H1 (cell line): ENCODE measurements around the gene SNX13. TPM values are rescaled to one million over a fixed set of nuclear protein-coding genes. Genes with fewer than 3 reads are reported as not detected.

Source experiments
- CTCF ChIA-PET: fragments of 300-600 bp; sonication (Branson Sonifier 250); formaldehyde crosslinking; loops from one replicate; lab custom pipeline; 2021; ENCODE audit not compliant: partially characterized antibody; lab: Charles Lee
- POLR2A ChIA-PET: fragments of 300-600 bp; sonication (Branson Sonifier 250); formaldehyde crosslinking; loops from one replicate; lab custom pipeline; 2021; ENCODE audit warnings: inconsistent platforms; ENCODE audit not compliant: partially characterized antibody; lab: Charles Lee
- DNase-seq, 2 experiments: peaks; one replicate each; pipeline versions ENCODE4 v3.0.0 to v3.0.0-alpha.2; 2010 to 2022; ENCODE audit warnings: low spot score in 2 of 2, low read depth in 1 of 2, mixed read lengths in 1 of 2
- FAIRE-seq: peaks from 2 replicates; lab custom pipeline; 2011; peaks lifted over from hg19 to GRCh38; lab: Jason Lieb, UNC
- H2AFZ ChIP-seq: 2 replicates; pipeline ENCODE4 v1.8.1; 2012; ENCODE audit warnings: low read length, inconsistent platforms
- H2AK5ac ChIP-seq: 2 replicates; pipeline ENCODE4 v1.6.1; 2013; ENCODE audit warnings: low read depth, low read length
- H2BK120ac ChIP-seq: replicated peaks from 2 replicates; pipeline ENCODE3; 2013; ENCODE audit warnings: low read depth, low read length, inconsistent platforms
- H2BK12ac ChIP-seq: 2 replicates; pipeline ENCODE4 v1.6.1; 2013; ENCODE audit warnings: low read depth, low read length
- H2BK15ac ChIP-seq: 2 replicates; pipeline ENCODE4 v1.6.1; 2013; ENCODE audit warnings: low read length
- H2BK20ac ChIP-seq: 2 replicates; pipeline ENCODE4 v1.6.1; 2013; ENCODE audit warnings: low read length
- H2BK5ac ChIP-seq: 2 replicates; pipeline ENCODE4 v1.6.1; 2013; ENCODE audit warnings: low read depth, low read length
- H3K14ac ChIP-seq: 2 replicates; pipeline ENCODE4 v1.6.1; 2013; ENCODE audit warnings: inconsistent platforms; ENCODE audit not compliant: insufficient read length
- H3K18ac ChIP-seq: 2 replicates; pipeline ENCODE4 v1.6.1; 2013; ENCODE audit warnings: low read length; ENCODE audit errors: extremely low read depth
- H3K23ac ChIP-seq: 2 replicates; pipeline ENCODE4 v1.6.1; 2013; ENCODE audit warnings: inconsistent platforms; ENCODE audit not compliant: insufficient read length
- H3K23me2 ChIP-seq: 2 replicates; pipeline ENCODE4 v1.6.1; 2013; ENCODE audit warnings: low read depth, low read length
- H3K27ac ChIP-seq: 2 replicates; pipeline ENCODE4 v1.6.1; 2011; ENCODE audit warnings: low read depth, low read length, inconsistent platforms
- H3K27me3 ChIP-seq, 4 experiments: replicated peaks in 1 of 4; 1 replicate in 1 of 4; 2 replicates in 3 of 4; pipeline versions ENCODE4 v1.6.1 to v1.8.1; 2011 to 2013; ENCODE audit warnings: low read length in 3 of 4, mild to moderate bottlenecking in 3 of 4, inconsistent platforms in 2 of 4, mixed read lengths in 2 of 4, moderate library complexity in 1 of 4; ENCODE audit not compliant: control insufficient read depth in 3 of 4, insufficient read depth in 3 of 4; ENCODE audit errors: extremely low read depth in 1 of 4
- H3K36me3 ChIP-seq, 4 experiments: 2 replicates each; pipeline versions ENCODE4 v1.6.1 to v1.8.1; 2011 to 2013; ENCODE audit warnings: mild to moderate bottlenecking in 4 of 4, low read length in 3 of 4, moderate library complexity in 2 of 4, control low read depth in 1 of 4, inconsistent platforms in 1 of 4; ENCODE audit not compliant: insufficient read depth in 4 of 4, control insufficient read depth in 2 of 4
- H3K4ac ChIP-seq: replicated peaks from 2 replicates; pipeline ENCODE3; 2013; ENCODE audit warnings: low read length, low read depth, mixed read lengths, inconsistent platforms; ENCODE audit not compliant: insufficient read length
- H3K4me1 ChIP-seq, 4 experiments: replicated peaks in 1 of 4; 1 replicate in 1 of 4; 2 replicates in 3 of 4; pipeline versions ENCODE4 v1.6.1 to v1.8.1; 2011 to 2013; ENCODE audit warnings: low read length in 3 of 4, inconsistent platforms in 2 of 4, mixed read lengths in 1 of 4; ENCODE audit not compliant: insufficient read depth in 4 of 4, control insufficient read depth in 3 of 4
- H3K4me2 ChIP-seq, 2 experiments: 2 replicates each; pipeline versions ENCODE4 v1.6.1 to v1.8.1; 2011 to 2013; ENCODE audit warnings: low read depth in 2 of 2, low read length in 2 of 2, control low read depth in 1 of 2, inconsistent platforms in 1 of 2, mild to moderate bottlenecking in 1 of 2; ENCODE audit not compliant: insufficient read depth in 1 of 2
- H3K4me3 ChIP-seq, 4 experiments: fragments of 200-600, 300-600 bp in 1 of 4; sonication (generic), shearing (Covaris generic), sonication (Bioruptor Twin) in 1 of 4; 2 replicates each; pipeline versions ENCODE4 v1.5.1 to v1.8.1; 2011 to 2016; ENCODE audit warnings: low read length in 4 of 4, low read depth in 3 of 4, control low read depth in 2 of 4, inconsistent platforms in 2 of 4, mild to moderate bottlenecking in 2 of 4, mixed read lengths in 1 of 4, moderate library complexity in 1 of 4; ENCODE audit not compliant: insufficient read depth in 2 of 4; ENCODE audit errors: extremely low read depth in 1 of 4
- H3K56ac ChIP-seq: replicated peaks from 2 replicates; pipeline ENCODE3; 2013; ENCODE audit warnings: low read depth, mild to moderate bottlenecking, mixed read lengths, low read length, inconsistent platforms; ENCODE audit not compliant: insufficient read length
- H3K79me1 ChIP-seq: 2 replicates; pipeline ENCODE4 v1.6.1; 2013; ENCODE audit warnings: low read depth, low read length, control low read depth
- H3K79me2 ChIP-seq, 2 experiments: 2 replicates each; pipeline versions ENCODE4 v1.6.1 to v1.8.1; 2012 to 2013; ENCODE audit warnings: low read length in 2 of 2, mild to moderate bottlenecking in 2 of 2, inconsistent platforms in 1 of 2; ENCODE audit not compliant: insufficient read depth in 2 of 2, control insufficient read depth in 1 of 2
- H3K9ac ChIP-seq, 4 experiments: replicated peaks in 1 of 4; 1 replicate in 1 of 4; 2 replicates in 3 of 4; pipeline versions ENCODE4 v1.6.1 to v1.8.1; 2011 to 2013; ENCODE audit warnings: low read depth in 3 of 4, low read length in 3 of 4, control low read depth in 2 of 4, mild to moderate bottlenecking in 2 of 4, moderate library complexity in 2 of 4, inconsistent platforms in 1 of 4; ENCODE audit errors: extremely low read depth in 1 of 4
- H3K9me3 ChIP-seq, 2 experiments: 2 replicates each; pipeline versions ENCODE4 v1.6.1 to v1.8.1; 2012 to 2013; ENCODE audit warnings: mild to moderate bottlenecking in 2 of 2, moderate library complexity in 2 of 2, control low read depth in 1 of 2, inconsistent platforms in 1 of 2, low read depth in 1 of 2, low read length in 1 of 2, mixed read lengths in 1 of 2; ENCODE audit not compliant: insufficient read depth in 2 of 2
- H4K20me1 ChIP-seq, 2 experiments: replicated peaks in 1 of 2; 2 replicates each; pipeline versions ENCODE3 to v1.8.1; 2011 to 2013; ENCODE audit warnings: inconsistent platforms in 2 of 2, low read length in 2 of 2, mild to moderate bottlenecking in 1 of 2; ENCODE audit not compliant: insufficient read depth in 2 of 2, control insufficient read depth in 1 of 2
- H4K5ac ChIP-seq: 2 replicates; pipeline ENCODE4 v1.6.1; 2013; ENCODE audit warnings: low read length, low read depth, mixed read lengths, inconsistent platforms; ENCODE audit not compliant: insufficient read length
- H4K8ac ChIP-seq: 2 replicates; pipeline ENCODE4 v1.8.0; 2013; ENCODE audit warnings: mild to moderate bottlenecking, moderate library complexity, low read length, inconsistent platforms; ENCODE audit not compliant: insufficient read depth; ENCODE audit errors: extremely low read depth
- H4K91ac ChIP-seq: replicated peaks from 2 replicates; pipeline ENCODE3; 2013; ENCODE audit warnings: low read length, mixed read lengths, inconsistent platforms; ENCODE audit not compliant: insufficient read length
- CTBP2 ChIP-seq: IDR thresholded peaks from 2 replicates; pipeline ENCODE4 v1.7.0; 2011; ENCODE audit warnings: borderline replicate concordance, mild to moderate bottlenecking, moderate library complexity, mixed read lengths, low read length; ENCODE audit not compliant: insufficient read depth, insufficient read length
- E2F6 ChIP-seq: IDR thresholded peaks from 2 replicates; pipeline ENCODE4 v1.6.1; 2012; ENCODE audit warnings: inconsistent platforms
- KDM4A ChIP-seq: IDR thresholded peaks from one replicate; pipeline ENCODE4 v1.7.1; 2012; ENCODE audit warnings: low read depth, mild to moderate bottlenecking, moderate library complexity, low read length, inconsistent platforms; ENCODE audit not compliant: severe bottlenecking
- MAX ChIP-seq: IDR thresholded peaks from 2 replicates; pipeline ENCODE4 v1.6.1; 2012; ENCODE audit warnings: inconsistent platforms
- NRF1 ChIP-seq: IDR thresholded peaks from 2 replicates; pipeline ENCODE4 v1.6.1; 2011; ENCODE audit warnings: mild to moderate bottlenecking, low read depth, low read length, improper control_type of control experiment
- SIN3A ChIP-seq, 2 experiments: IDR thresholded peaks in 1 of 2; conservative IDR thresholded peaks in 1 of 2; 2 replicates each; pipeline ENCODE4 v1.6.1; 2011 to 2012; ENCODE audit warnings: low read length in 2 of 2, improper control_type of control experiment in 1 of 2, low read depth in 1 of 2, mild to moderate bottlenecking in 1 of 2
- SIX5 ChIP-seq: IDR thresholded peaks from 2 replicates; pipeline ENCODE4 v1.6.1; 2011; ENCODE audit warnings: mild to moderate bottlenecking, low read depth, low read length
- WGBS, 2 experiments: shearing (Covaris generic) in 1 of 2; methylation state at CpG; one replicate each; pipeline versions ENCODE4 v1.1.6 to v1.1.7; 2013 to 2015; ENCODE audit warnings: low lambda C conversion rate in 2 of 2, mixed read lengths in 2 of 2, inconsistent platforms in 1 of 2, low coverage in 1 of 2, missing lambda C conversion rate in 1 of 2; ENCODE audit not compliant: insufficient replicate concordance in 2 of 2, insufficient coverage in 1 of 2, insufficient read length in 1 of 2; ENCODE audit errors: extremely low coverage in 1 of 2, missing lambda C conversion rate in 1 of 2; 5-methylcytosine and 5-hydroxymethylcytosine counted together
- polyA plus RNA-seq, 7 experiments: library from polyadenylated mRNA; depleted of rRNA in 3 of 7; stranded (reverse) in 5 of 7; unstranded in 2 of 7; fragments of >200 nt in 5 of 7; fragments of 200-250 nt in 2 of 7; gene quantifications; 1 replicate in 5 of 7; 2 replicates in 1 of 7; 4 replicates in 1 of 7; pipeline versions ENCODE4 v1.2.1 to v1.2.3, GENCODE V29; 2011 to 2013; ENCODE audit warnings: missing spikeins in 2 of 7, mixed read lengths in 2 of 7
- total RNA-seq: library from RNA; stranded (reverse); fragmentation: NEBNext Ultra II Directional; extraction: Animal tissue kit (Norgen Biotek cat#: 25700); gene quantifications from 2 replicates; pipeline ENCODE4 v1.2.1, GENCODE V29; 2021

SNX13 gene
- total and polyA plus RNA-seq, 2 of the 8 experiments (the other 6 are each of a cell fraction or from before 2014, with no cell fraction given), result 5.5 to 27.4 TPM

DNA sequence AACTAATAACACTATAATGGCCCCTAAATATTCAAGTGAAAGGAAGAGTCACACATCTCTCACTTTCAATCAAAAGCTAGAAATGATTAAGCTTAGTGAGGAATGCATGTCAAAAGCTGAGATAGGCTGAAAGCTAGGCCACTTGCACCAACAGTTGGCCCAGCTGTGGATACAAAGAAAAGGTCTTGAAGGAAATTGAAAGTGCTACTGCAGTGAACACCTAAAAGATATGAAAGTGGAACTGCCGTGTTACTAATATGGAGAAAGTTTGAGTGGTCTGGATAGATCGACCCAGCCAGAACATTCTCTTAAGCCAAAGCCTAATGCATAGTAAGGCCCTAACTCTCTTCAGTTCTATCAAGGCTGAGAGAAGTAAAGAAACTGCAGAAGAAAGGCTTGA lies 12.1 kb upstream of the SNX13 start:
- Histone ChIP-seq H3K4me2 (no peak overlapping the region), H2BK12ac (no peak overlapping the region), H3K14ac (no peak overlapping the region), H4K91ac (no peak overlapping the region), H3K27ac (no peak overlapping the region), H3K18ac (no peak overlapping the region), H3K79me2 (no peaks in the 10 kb centered on the region), H3K4me3 (no peak overlapping the region), H3K4ac (no peak overlapping the region), H3K79me1 (no peaks in the 10 kb centered on the region), H3K23ac (no peak overlapping the region), H2BK120ac (no peak overlapping the region), H2BK15ac (no peak overlapping the region), H2AK5ac (no peak overlapping the region), H3K9me3 (no peaks in the 10 kb centered on the region), H3K27me3 (no peaks in the 10 kb centered on the region), H4K8ac (no peak overlapping the region), H4K20me1 (no peaks in the 10 kb centered on the region), H3K23me2 (no peaks in the 10 kb centered on the region), H3K4me1 (no peaks in the 10 kb centered on the region), H3K56ac (no peak overlapping the region), H2BK5ac (no peak overlapping the region), H2AFZ (no peak overlapping the region), H3K36me3 (no peaks in the 10 kb centered on the region), H2BK20ac (no peak overlapping the region), H3K9ac (no peak overlapping the region), H4K5ac (no peak overlapping the region)
- 90% methylated on average over 2 of the region's 2 CpGs; no CpG with 5 or more reads in 1 of the 2 experiments for WGBS, 2 experiments
- no peak for DNase-seq
- CTCF ChIA-PET, result interaction anchor here (1.1 kb wide), 1 partner anchor 17 kb away, joined by 3 read pairs; no protein-coding TSS in a partner anchor
- POLR2A ChIA-PET, result no interaction called here
- no peak for FAIRE-seq
- TF ChIP-seq CTBP2, result no peak
- TF ChIP-seq E2F6, result no peak
- no peak for TF ChIP-seq SIX5
- no peak for TF ChIP-seq KDM4A
- TF ChIP-seq NRF1, result no peak
- TF ChIP-seq MAX, result no peak
- no peak for TF ChIP-seq SIN3A (conservative IDR thresholded peaks at IDR 0.05 in 1 of 2, IDR thresholded peaks at IDR 0.05 in 1 of 2; ENCODE audit: low read depth in 1 of 2, low read length in 2 of 2)
